GM12891 (cell line): ENCODE results near the gene TJP3.

ENCODE experiments used
- DNase-seq: peaks from one replicate; pipeline ENCODE4 v3.0.0; 2011; ENCODE audit warnings: low spot score; ENCODE audit not compliant: insufficient read length
- FAIRE-seq: peaks from 2 replicates; lab custom pipeline; 2011; peaks lifted over from hg19 to GRCh38; lab: Jason Lieb, UNC
- PAX5 ChIP-seq: IDR thresholded peaks from 2 replicates; pipeline ENCODE4 v1.6.1; 2011; ENCODE audit warnings: low read length, moderate library complexity, mild to moderate bottlenecking; ENCODE audit not compliant: insufficient read depth, severe bottlenecking
- POLR2A ChIP-seq: IDR thresholded peaks from 2 replicates; pipeline ENCODE4 v1.6.1; 2011; ENCODE audit warnings: low read depth, low read length, control low read depth
- POLR2AphosphoS5 ChIP-seq: IDR thresholded peaks from 2 replicates; pipeline ENCODE4 v1.6.1; 2011; ENCODE audit warnings: low read depth, low read length, control low read depth
- POU2F2 ChIP-seq: IDR thresholded peaks from 2 replicates; pipeline ENCODE4 v1.6.1; 2011; ENCODE audit warnings: low read depth, mild to moderate bottlenecking, control low read depth, low read length, moderate library complexity
- SPI1 ChIP-seq: IDR thresholded peaks from 2 replicates; pipeline ENCODE4 v1.6.1; 2011; ENCODE audit warnings: low read depth, low read length, control low read depth
- TAF1 ChIP-seq: IDR thresholded peaks from 2 replicates; pipeline ENCODE4 v1.6.1; 2011; ENCODE audit warnings: low read depth, low read length, control low read depth

The TJP3 gene

DNA sequence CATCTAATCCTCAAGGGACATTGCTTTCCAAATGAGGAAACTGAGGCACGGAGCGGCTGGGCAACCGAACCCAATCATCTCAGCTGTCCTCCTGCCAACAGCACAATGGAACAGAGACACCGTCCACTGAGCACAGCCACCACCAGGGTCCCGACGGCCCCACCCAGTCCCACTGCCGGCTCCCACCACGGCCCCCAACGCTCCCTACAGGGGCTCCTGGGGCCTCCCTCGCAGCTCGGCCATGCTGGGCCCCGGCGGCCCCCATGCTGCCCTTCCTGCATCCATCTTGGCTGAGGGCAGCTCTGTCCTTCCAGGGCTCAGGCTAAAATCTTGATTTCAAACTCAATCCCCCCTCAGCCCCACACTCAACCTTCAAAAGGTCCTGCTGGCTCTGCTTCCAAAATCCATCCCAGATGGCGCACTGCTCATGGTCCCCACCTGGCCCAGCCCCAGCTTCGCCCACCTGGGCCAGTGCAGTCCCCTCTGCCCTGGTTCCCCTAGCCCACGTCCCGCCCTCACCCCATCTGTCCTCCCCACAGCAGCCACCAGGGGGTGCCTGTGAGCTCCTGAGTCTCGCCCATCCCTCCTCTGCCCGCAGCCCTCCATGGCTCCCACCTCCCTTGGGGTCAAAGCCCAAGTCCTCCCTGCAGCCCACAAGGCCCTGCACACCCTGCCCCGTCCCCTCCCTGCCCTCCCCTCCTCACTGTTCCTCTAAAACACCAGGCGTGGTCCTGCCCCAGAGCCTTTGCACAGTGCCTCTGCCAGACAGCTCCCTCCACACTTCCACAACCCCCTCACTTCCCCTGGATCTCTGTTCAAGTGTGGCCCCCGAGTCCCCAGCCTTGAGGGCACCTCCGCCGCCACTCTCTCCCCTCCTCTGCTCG is 15.8 kb upstream of the TJP3 start:
- peak; percentile 61 for FAIRE-seq
- no peak for DNase-seq
- TF ChIP-seq TAF1 (no peak), POLR2A (no peak), SPI1 (no peak), POLR2AphosphoS5 (no peak), PAX5 (no peak), POU2F2 (no peak)

DNA sequence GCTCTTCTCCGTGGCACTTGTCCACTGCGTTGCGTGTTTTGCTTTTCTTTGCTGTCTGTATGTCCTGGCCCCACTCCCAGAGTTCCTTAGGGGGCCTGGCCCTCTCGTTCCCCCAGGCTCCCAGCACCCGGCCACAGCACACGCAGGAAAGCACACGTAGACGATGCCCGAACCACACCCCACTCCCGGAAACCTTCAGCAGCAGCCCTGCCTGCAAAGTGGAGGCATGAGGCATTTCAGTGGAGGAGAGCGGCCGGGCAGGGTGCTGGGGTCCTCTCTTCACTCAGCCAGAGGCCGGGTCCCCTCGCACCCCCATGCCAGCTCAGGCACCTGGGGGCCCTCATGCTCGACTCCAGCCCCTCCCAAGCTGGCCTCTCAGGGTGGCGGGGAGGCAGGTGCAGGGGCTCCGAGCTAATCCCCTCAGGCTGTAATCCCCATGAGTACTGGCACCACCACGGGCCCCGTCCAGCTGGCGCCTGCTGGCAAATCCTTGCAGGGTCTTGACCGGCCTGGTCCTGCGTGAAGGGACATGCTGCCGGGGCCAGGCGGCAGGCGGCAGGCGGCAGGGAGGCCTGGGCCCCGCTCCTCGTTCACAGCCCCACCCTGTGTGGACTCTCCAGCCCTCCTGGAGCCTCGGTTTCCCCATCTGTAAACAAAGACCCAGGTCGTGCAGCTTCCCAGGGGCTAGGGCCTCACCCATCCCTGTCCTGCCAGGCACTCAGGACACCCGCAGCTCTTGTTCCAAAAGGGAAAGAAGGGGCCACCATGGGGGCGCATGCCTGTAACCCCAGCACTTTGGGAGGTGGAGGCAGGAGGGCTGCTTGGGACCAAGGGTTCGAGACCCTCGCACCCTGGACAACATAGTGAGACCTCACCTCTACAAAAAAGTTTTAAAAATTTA is 14.9 kb upstream of the TJP3 start:
- FAIRE-seq (no peak), DNase-seq (no peak)
- no peak for TF ChIP-seq POU2F2
- TF ChIP-seq SPI1, result no peak
- TF ChIP-seq TAF1, result no peak
- no peak for TF ChIP-seq POLR2AphosphoS5
- no peak for TF ChIP-seq POLR2A
- TF ChIP-seq PAX5, result no peak

DNA sequence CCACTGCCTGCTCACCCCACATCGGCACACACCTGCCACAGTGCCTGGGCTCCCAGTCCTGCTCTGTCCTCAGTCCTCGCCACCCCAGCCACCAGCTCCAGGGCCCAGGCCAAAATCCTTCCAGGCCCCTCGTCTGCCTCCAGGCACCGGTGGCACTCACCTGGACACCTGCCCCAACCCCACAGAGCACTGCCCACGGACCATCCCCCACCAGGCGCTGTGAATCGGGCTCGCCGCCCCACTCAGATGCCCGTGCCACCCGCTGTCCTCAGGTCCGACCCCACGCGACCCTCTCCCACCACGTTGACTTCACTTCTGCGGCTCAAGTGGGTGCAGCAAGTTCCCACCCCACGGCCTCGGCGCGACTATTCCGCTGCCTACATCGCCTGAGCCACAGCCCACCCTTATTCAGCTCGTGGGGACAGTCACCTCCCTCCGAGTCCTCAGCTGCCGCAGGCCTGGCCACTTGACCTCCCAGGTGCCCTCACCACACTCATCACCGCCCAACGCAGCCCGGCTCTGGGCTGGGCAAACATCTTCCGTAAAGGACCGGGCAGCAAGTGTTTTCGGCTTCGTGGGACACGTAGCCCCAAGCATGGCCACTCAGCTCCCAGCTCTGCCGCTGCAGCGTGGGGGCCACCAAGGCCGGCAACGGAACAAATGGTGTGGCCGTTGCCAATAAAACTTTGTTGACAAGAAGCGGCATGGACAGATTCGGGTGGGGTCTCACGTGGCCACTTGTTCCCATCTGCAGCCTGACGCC is 13.6 kb upstream of the TJP3 start:
- no peak for FAIRE-seq
- DNase-seq, result no peak
- no peak for TF ChIP-seq SPI1
- TF ChIP-seq POLR2AphosphoS5, result no peak
- no peak for TF ChIP-seq TAF1
- TF ChIP-seq POU2F2, result no peak
- TF ChIP-seq POLR2A, result no peak
- no peak for TF ChIP-seq PAX5

DNA sequence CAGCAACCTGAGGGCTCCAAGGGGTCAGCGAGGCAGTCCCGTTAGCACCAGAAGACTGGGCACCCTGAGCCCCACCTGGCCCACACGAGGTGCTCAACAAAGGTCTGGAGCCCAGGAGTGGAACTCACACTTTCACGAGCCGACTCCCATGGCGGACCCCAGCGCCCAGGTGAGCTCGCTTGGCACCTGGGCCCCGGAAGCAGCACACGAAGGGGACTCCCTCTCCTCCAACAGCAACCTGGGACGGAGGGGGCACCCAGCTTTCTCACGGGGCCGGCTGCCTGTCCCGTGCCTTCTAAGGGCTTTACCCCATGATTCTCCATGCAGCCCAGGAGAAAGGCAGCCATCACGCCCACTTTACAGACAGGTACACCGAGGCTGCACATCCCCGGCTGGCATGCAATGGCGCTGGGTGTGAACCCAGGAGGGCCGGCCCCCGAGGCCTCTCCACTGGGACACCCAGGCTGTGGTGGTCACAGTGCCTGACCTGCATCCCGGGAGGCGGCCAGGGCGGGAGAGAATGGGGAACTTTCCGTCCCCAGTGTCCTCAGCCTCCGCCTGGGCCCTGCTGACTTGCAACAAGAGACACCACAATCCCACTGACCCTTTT is 13.0 kb upstream of the TJP3 start:
- no peak for FAIRE-seq
- no peak for TF ChIP-seq TAF1
- TF ChIP-seq POLR2AphosphoS5, result no peak
- TF ChIP-seq PAX5, result no peak
- no peak for TF ChIP-seq SPI1
- TF ChIP-seq POLR2A, result no peak
- no peak for TF ChIP-seq POU2F2
- no peak for DNase-seq

DNA sequence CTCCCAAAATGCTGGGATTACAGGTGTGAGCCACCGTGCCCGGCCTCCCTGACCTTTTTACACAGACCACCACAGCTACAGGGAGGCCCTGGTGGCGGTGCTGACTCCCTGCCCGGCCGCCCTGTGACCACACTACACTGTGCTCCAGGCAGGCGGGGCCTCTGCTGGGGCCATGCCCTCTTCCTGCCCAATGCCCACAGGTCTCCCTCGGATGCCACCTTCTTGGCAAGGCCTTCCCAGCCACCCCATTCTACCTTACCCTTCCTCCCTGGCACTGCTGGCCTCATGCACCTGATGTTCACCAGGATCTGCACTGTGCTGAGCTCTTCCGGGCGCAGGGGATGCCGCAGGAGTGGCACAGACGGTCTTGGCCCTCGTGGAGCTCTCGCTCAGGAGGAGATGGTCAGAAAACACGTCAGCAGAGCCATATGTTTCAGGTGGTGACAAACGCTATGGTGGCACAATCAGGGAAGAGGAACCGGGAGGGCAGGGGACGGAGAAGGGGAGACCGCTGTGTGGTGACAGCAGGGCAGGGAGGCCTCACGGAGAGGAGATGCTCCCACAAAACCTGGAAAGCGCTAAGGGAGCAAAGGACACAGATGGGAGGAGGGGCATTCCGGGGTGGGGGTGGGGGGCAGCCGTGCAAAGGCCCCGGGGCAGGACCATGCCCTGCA is 12.1 kb upstream of the TJP3 start:
- TF ChIP-seq POLR2A (no peak), POU2F2 (no peak), SPI1 (no peak), POLR2AphosphoS5 (no peak), TAF1 (no peak), PAX5 (no peak)
- no peak for FAIRE-seq
- DNase-seq, result no peak

DNA sequence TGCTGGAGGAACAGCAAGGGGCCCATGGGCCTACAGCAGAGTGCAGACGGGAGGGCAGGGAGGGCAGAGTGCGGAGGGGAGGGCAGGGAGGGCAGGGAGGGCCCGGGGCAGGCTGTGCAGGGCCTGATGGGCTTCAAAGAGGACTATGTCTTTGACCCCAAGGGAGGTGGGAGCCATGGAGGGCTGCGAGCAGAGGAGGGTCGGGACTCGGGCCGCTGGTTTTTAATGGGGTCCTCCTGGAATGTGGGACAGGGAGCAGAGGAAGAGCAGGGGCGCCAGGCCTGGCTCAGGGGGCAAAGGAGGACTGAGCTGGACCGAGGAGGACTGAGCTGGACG is 11.6 kb upstream of the TJP3 start:
- no peak for TF ChIP-seq SPI1
- TF ChIP-seq PAX5, result no peak
- no peak for TF ChIP-seq POLR2AphosphoS5
- TF ChIP-seq POLR2A, result no peak
- TF ChIP-seq POU2F2, result no peak
- TF ChIP-seq TAF1, result no peak

DNA sequence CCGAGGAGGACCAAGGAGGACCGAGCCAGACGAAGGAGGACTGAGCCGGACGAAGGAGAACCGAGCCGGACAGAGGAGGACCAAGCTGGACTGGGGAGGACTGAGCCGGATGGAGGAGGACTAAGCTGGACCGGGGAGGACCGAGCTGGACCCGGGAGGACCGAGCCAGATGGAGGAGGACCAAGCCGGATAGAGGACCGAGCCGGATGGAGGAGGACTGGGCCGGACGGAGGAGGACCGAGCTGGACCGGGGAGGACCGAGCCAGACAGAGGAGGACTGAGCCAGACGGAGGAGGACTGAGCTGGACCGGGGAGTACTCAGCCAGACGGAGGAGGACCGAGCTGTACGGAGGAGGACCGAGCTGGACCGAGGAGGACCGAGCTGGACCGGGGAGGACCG is 11.1 kb upstream of the TJP3 start:
- TF ChIP-seq POU2F2, result no peak
- no peak for TF ChIP-seq POLR2A
- no peak for TF ChIP-seq TAF1
- TF ChIP-seq PAX5, result no peak
- no peak for TF ChIP-seq POLR2AphosphoS5
- TF ChIP-seq SPI1, result no peak
- DNase-seq (no peak), FAIRE-seq (no peak)

More for the DNA sequence above, 11.6 kb upstream of the TJP3 start:
- DNase-seq (no peak), FAIRE-seq (no peak)

DNA sequence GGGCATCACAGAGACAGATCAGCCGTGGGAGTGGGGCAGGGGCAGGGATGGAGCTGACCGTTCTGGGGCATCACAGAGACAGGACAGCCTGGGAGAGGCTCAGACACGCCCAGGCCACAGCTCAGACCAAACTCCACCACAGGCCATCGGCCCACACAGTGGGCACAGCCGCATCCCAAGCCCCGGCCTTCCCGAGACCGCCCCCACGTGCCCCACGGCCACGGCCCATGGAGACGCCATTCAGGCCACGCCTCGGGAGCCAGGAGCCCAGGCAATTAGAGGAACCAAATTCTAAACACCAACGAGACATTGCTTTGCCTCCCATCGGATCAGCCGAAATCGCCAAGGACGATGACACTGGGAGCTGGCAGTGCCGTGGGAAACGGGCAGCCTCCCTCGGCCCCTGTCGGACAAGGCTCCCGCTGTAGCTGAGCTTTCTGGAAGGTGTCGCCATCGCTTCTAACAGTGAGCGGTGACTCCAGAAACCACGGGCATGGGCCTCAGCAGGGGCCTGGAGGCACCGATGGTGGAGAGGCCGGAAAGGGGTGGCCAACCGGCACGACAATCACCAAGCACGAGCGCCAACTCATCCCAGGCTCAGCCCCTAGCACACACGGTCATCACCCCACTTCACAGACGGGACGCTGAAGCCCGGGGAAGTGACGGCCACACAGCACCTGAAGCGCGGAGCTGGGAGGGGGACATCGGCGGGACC is 10.4 kb upstream of the TJP3 start:
- TF ChIP-seq SPI1, result no peak
- TF ChIP-seq PAX5, result no peak
- no peak for TF ChIP-seq POU2F2
- TF ChIP-seq TAF1, result no peak
- no peak for TF ChIP-seq POLR2AphosphoS5
- no peak for TF ChIP-seq POLR2A
- no peak for DNase-seq
- no peak for FAIRE-seq
